SU-DHL-6 (cell line): ENCODE measurements around the gene ZNF555.

Experiments used
- H2AFZ ChIP-seq: fragments of 200-600 bp; sonication (generic); 2 replicates; pipeline ENCODE4 v1.6.1; 2014; ENCODE audit warnings: low read depth, mild to moderate bottlenecking, moderate library complexity, mixed read lengths, antibody characterized with exemption, low read length; ENCODE audit not compliant: severe bottlenecking
- H3F3A ChIP-seq: fragments of 200-600 bp; shearing (Covaris generic); 2 replicates; pipeline ENCODE4 v1.6.0; 2016; ENCODE audit warnings: antibody characterized with exemption, mild to moderate bottlenecking; ENCODE audit not compliant: insufficient read depth
- H3K27ac ChIP-seq: fragments of 200-600 bp; sonication (generic); 2 replicates; pipeline ENCODE4 v1.5.1; 2016; ENCODE audit warnings: low read depth, mild to moderate bottlenecking, low read length, moderate library complexity, mixed read lengths
- H3K27me3 ChIP-seq: fragments of 200-600 bp; sonication (generic), shearing (Covaris generic); 2 replicates; pipeline ENCODE4 v1.6.0; 2014; ENCODE audit warnings: mild to moderate bottlenecking, low read length
- H3K36me3 ChIP-seq: fragments of 200-600 bp; sonication (generic); 2 replicates; pipeline ENCODE4 v1.6.1; 2014; ENCODE audit warnings: mild to moderate bottlenecking, low read length, mixed read lengths
- H3K4me2 ChIP-seq: fragments of 300-600, 200-600 bp; shearing (Covaris generic), sonication (generic); 2 replicates; pipeline ENCODE4 v1.6.0; 2014; ENCODE audit warnings: low read length, low read depth, mild to moderate bottlenecking; ENCODE audit not compliant: poor library complexity, severe bottlenecking
- H3K4me3 ChIP-seq: fragments of 200-600 bp; sonication (generic); 2 replicates; pipeline ENCODE4 v1.5.1; 2014; ENCODE audit warnings: antibody characterized with exemption, low read length, mild to moderate bottlenecking, mixed read lengths; ENCODE audit not compliant: insufficient read depth, poor library complexity, severe bottlenecking
- H3K79me2 ChIP-seq: fragments of 200-600 bp; sonication (generic); 2 replicates; pipeline ENCODE4 v1.6.1; 2014; ENCODE audit warnings: mild to moderate bottlenecking, low read length, moderate library complexity; ENCODE audit not compliant: insufficient read depth
- H3K9ac ChIP-seq: fragments of 200-600 bp; sonication (generic); 2 replicates; pipeline ENCODE4 v1.7.0; 2014; ENCODE audit warnings: mild to moderate bottlenecking, low read length
- H3K9me2 ChIP-seq: fragments of 200-600 bp; sonication (generic); replicated peaks from 2 replicates; pipeline ENCODE4 v1.6.1; 2014; ENCODE audit warnings: low read length; ENCODE audit not compliant: insufficient read depth
- H3K9me3 ChIP-seq: fragments of 200-600 bp; sonication (generic); 2 replicates; pipeline ENCODE4 v1.6.1; 2014; ENCODE audit warnings: low read length, mixed read lengths; ENCODE audit not compliant: insufficient read depth
- H4K20me1 ChIP-seq: fragments of 200-600 bp; sonication (generic); 2 replicates; pipeline ENCODE4 v1.6.1; 2014; ENCODE audit warnings: low read depth, mild to moderate bottlenecking, antibody characterized with exemption, low read length, moderate library complexity, mixed read lengths
- CTCF ChIP-seq: fragments of 200-600 bp; sonication (generic); IDR thresholded peaks from one replicate; pipeline ENCODE4 v1.5.1; 2017; ENCODE audit warnings: antibody characterized with exemption, mild to moderate bottlenecking, low read length, moderate library complexity; ENCODE audit not compliant: insufficient read depth, poor library complexity, severe bottlenecking
- EZH2phosphoT487 ChIP-seq: fragments of 200-600 bp; sonication (generic), shearing (Covaris generic); conservative IDR thresholded peaks from 2 replicates; pipeline ENCODE4 v1.6.1; 2018; ENCODE audit warnings: mild to moderate bottlenecking, antibody characterized with exemption, low read length, moderate library complexity, mixed read lengths

Gene ZNF555

GRCh38 chr19:2799273-2800020, 41.8 kb upstream of the ZNF555 start:
- Histone ChIP-seq H3K4me2 (no peak overlapping the region), H3K27me3 (no peaks in the 10 kb centered on the region), H3K36me3 (no peaks in the 10 kb centered on the region), H4K20me1 (no peaks in the 10 kb centered on the region), H3K27ac (no peak overlapping the region), H3F3A (no peaks in the 10 kb centered on the region), H3K9me3 (no peaks in the 10 kb centered on the region), H3K9me2 (no peaks in the 10 kb centered on the region), H3K9ac (no peak overlapping the region), H3K79me2 (no peaks in the 10 kb centered on the region), H3K4me3 (no peak overlapping the region), H2AFZ (no peak overlapping the region)
- TF ChIP-seq EZH2phosphoT487 = no peak
- TF ChIP-seq CTCF = no peak

- no peaks in the 10 kb centered on the region for H3K9me2 ChIP-seq
- H4K20me1 ChIP-seq = no peaks in the 10 kb centered on the region
- H3K4me3 ChIP-seq = no peak overlapping the region
- no peak overlapping the region for H3K4me2 ChIP-seq
- no peak overlapping the region for H2AFZ ChIP-seq
- no peak for TF ChIP-seq EZH2phosphoT487
- TF ChIP-seq CTCF = no peak
- H3K9ac ChIP-seq = no peak overlapping the region
- H3K36me3 ChIP-seq = no peaks in the 10 kb centered on the region
- H3K79me2 ChIP-seq = no peaks in the 10 kb centered on the region
- no peak overlapping the region for H3K27ac ChIP-seq
- H3K27me3 ChIP-seq = no peaks in the 10 kb centered on the region
- H3F3A ChIP-seq = no peaks in the 10 kb centered on the region
- H3K9me3 ChIP-seq = no peaks in the 10 kb centered on the region
These were observed 40.8 kb upstream of the ZNF555 start for GRCh38 chr19:2800506-2800905.

- Histone ChIP-seq H2AFZ (no peak overlapping the region), H3K36me3 (no peaks in the 10 kb centered on the region), H3K79me2 (no peaks in the 10 kb centered on the region), H3K4me2 (no peak overlapping the region), H3K27me3 (no peaks in the 10 kb centered on the region), H3F3A (no peaks in the 10 kb centered on the region), H3K9me2 (no peaks in the 10 kb centered on the region), H3K27ac (no peak overlapping the region), H3K4me3 (no peak overlapping the region), H3K9me3 (no peaks in the 10 kb centered on the region), H3K9ac (no peak overlapping the region), H4K20me1 (no peaks in the 10 kb centered on the region)
- TF ChIP-seq CTCF (no peak), EZH2phosphoT487 (no peak)
These were observed 38.4 kb upstream of the ZNF555 start for GRCh38 chr19:2802826-2803225.
